GM11168 (cell line): ENCODE measurements around the gene PRKG1.
"Not testable (repeated sequence)": the region's sequence is repeated elsewhere in the genome, so short reads cannot be mapped to it uniquely, and the experiment has no call there.

Experiments
- in situ Hi-C: fragments of 300-500 bp; cut with MboI; formaldehyde crosslinking; loops from one replicate; pipeline ENCODE4 v1.12.0; 2022; ENCODE audit warnings: low sequenced_read_pairs; ENCODE audit not compliant: unreplicated experiment

PRKG1 gene

GRCh38 chr10:51302316-51302715 lies 228.0 kb downstream of the PRKG1 start:
- in situ Hi-C loops, result no loop called here

GRCh38 chr10:51308116-51308515 lies 233.8 kb downstream of the PRKG1 start:
- in situ Hi-C loops, result no loop called here

- in situ Hi-C loops, result no loop called here
These were observed 236.9 kb downstream of the PRKG1 start for GRCh38 chr10:51311228-51311627.

GRCh38 chr10:51312817-51313216 lies 238.5 kb downstream of the PRKG1 start:
- in situ Hi-C loops, result no loop called here

- in situ Hi-C loops, result no loop called here
These were observed 239.0 kb downstream of the PRKG1 start for GRCh38 chr10:51313251-51313650.

- in situ Hi-C loops, result no loop called here
These were observed 239.6 kb downstream of the PRKG1 start for GRCh38 chr10:51313773-51314478.

GRCh38 chr10:51314481-51314880 lies 240.2 kb downstream of the PRKG1 start:
- in situ Hi-C loops, result no loop called here

- in situ Hi-C loops, result no loop called here
These were observed 244.3 kb downstream of the PRKG1 start for GRCh38 chr10:51318399-51319172.

GRCh38 chr10:51319173-51319435 lies 244.8 kb downstream of the PRKG1 start:
- in situ Hi-C loops, result no loop called here

GRCh38 chr10:51321300-51321699 lies 247.0 kb downstream of the PRKG1 start:
- in situ Hi-C loops, result no loop called here

- in situ Hi-C loops, result no loop called here
These were observed 247.7 kb downstream of the PRKG1 start for GRCh38 chr10:51321980-51322379.

- in situ Hi-C loops, result no loop called here
These were observed 251.4 kb downstream of the PRKG1 start for GRCh38 chr10:51325649-51326048.

GRCh38 chr10:51326174-51326573 lies 251.9 kb downstream of the PRKG1 start:
- in situ Hi-C loops, result no loop called here

- in situ Hi-C loops, result no loop called here
These were observed 253.1 kb downstream of the PRKG1 start for GRCh38 chr10:51327432-51327831.

GRCh38 chr10:51340366-51340765 lies 266.1 kb downstream of the PRKG1 start:
- in situ Hi-C loops, result no loop called here

GRCh38 chr10:51340845-51341610 lies 266.7 kb downstream of the PRKG1 start:
- in situ Hi-C loops, result no loop called here

- in situ Hi-C loops, result not testable (repeated sequence)
These were observed 267.5 kb downstream of the PRKG1 start for GRCh38 chr10:51341745-51342144.

GRCh38 chr10:51342381-51342780 lies 268.1 kb downstream of the PRKG1 start:
- in situ Hi-C loops, result no loop called here

- in situ Hi-C loops, result no loop called here
These were observed 269.1 kb downstream of the PRKG1 start for GRCh38 chr10:51343391-51343790.

- in situ Hi-C loops, result no loop called here
These were observed 270.1 kb downstream of the PRKG1 start for GRCh38 chr10:51344371-51344770.

GRCh38 chr10:51348622-51349021 lies 274.3 kb downstream of the PRKG1 start:
- in situ Hi-C loops, result no loop called here
